Loucy (cell line): ENCODE data around the gene LY6G6C.

Experiments used
- CTCF ChIP-seq: fragments of 200-600 bp; sonication (generic); conservative IDR thresholded peaks from 2 replicates; pipeline ENCODE4 v1.5.1; 2014; ENCODE audit warnings: mild to moderate bottlenecking, antibody characterized with exemption, low read length
- EZH2phosphoT487 ChIP-seq: fragments of 200-600 bp; IDR thresholded peaks from 2 replicates; pipeline ENCODE4 v1.6.1; 2018; ENCODE audit warnings: antibody characterized with exemption, mild to moderate bottlenecking, moderate library complexity, borderline replicate concordance

GRCh38 chr6:31713465-31713864, 8.1 kb downstream of the LY6G6C start:
- TF ChIP-seq CTCF, result no peak
- no peak for TF ChIP-seq EZH2phosphoT487
